ENCODE measurements around the gene PMP22.
A peak's percentile ranks its signal among the peaks of the same experiment; 100 is the strongest.

Gene PMP22

GRCh38 chr17:15273141-15273793 lies 8.1 kb upstream of the PMP22 start:
- peak; percentile 38 for DNase-seq

- DNase-seq: no peak
Measured at GRCh38 chr17:15271741-15272140, 6.6 kb upstream of the PMP22 start.

- DNase-seq: no peak
Measured at GRCh38 chr17:15270628-15271381, 5.7 kb upstream of the PMP22 start.

- DNase-seq: no peak
Measured at GRCh38 chr17:15269780-15270089, 4.6 kb upstream of the PMP22 start.

- no peak for DNase-seq
Measured at GRCh38 chr17:15269087-15269779, 4.1 kb upstream of the PMP22 start.

- no peak for DNase-seq
Measured at GRCh38 chr17:15268461-15268860, 3.3 kb upstream of the PMP22 start.

- no peak for DNase-seq
Measured at GRCh38 chr17:15267996-15268395, 2.9 kb upstream of the PMP22 start.

GRCh38 chr17:15266325-15267125 lies 1.4 kb upstream of the PMP22 start:
- no peak for DNase-seq

GRCh38 chr17:15264542-15264941 lies 584 bp downstream of the PMP22 start:
- no peak for DNase-seq

- no peak for DNase-seq
Measured at GRCh38 chr17:15263680-15264079, 1.4 kb downstream of the PMP22 start.

- DNase-seq: no peak
Measured at GRCh38 chr17:15263206-15263579, 1.9 kb downstream of the PMP22 start.

- DNase-seq: peak; percentile 85
Measured at GRCh38 chr17:15262291-15263205, 2.6 kb downstream of the PMP22 start.

- no peak for DNase-seq
Measured at GRCh38 chr17:15261802-15262290, 3.3 kb downstream of the PMP22 start.

GRCh38 chr17:15261258-15261801 lies 3.8 kb downstream of the PMP22 start:
- peak; percentile 49 for DNase-seq

- peak; percentile 92 for DNase-seq
Measured at GRCh38 chr17:15260376-15261257, 4.5 kb downstream of the PMP22 start.

GRCh38 chr17:15257796-15258512 lies 7.2 kb downstream of the PMP22 start:
- DNase-seq: peak; percentile 40

- peak; percentile 89 for DNase-seq
Measured at GRCh38 chr17:15257258-15257788, 7.8 kb downstream of the PMP22 start.

GRCh38 chr17:15256689-15257088 lies 8.4 kb downstream of the PMP22 start:
- DNase-seq: no peak

GRCh38 chr17:15255713-15256454 lies 9.2 kb downstream of the PMP22 start:
- no peak for DNase-seq
